Subcutaneous adipose tissue (tissue), 4 donors: Measurements from ENCODE around the gene MRPS14. TPM values are rescaled to one million over a fixed set of nuclear protein-coding genes. Genes with fewer than 3 reads are reported as not detected.

Experiments
- CTCF ChIP-seq: fragments of 450-650 bp; IDR thresholded peaks from one replicate; pipeline ENCODE4 v1.5.1; 2016; ENCODE audit warnings: low read depth, mild to moderate bottlenecking, control low read depth, antibody characterized with exemption, moderate library complexity
- total RNA-seq, 4 donors: library from RNA; depleted of rRNA; stranded (reverse); fragments of >200 nt; gene quantifications; one replicate each; pipeline ENCODE4 v1.1.0, GENCODE V29; 2016

Gene MRPS14
- total RNA-seq, 4 donors from 2014 or later = 16.2 to 32.9 (median 24.3) TPM

- no peak for TF ChIP-seq CTCF
Measured at GRCh38 chr1:174999936-175000696, 23.1 kb downstream of the MRPS14 start, which contains the start of gene CACYBP. Gene CACYBP (plus strand): TSS chr1:174999947. CDS start chr1:175000181, 234 bp downstream.

- no peak for TF ChIP-seq CTCF
Measured at GRCh38 chr1:174999216-174999935, 23.8 kb downstream of the MRPS14 start.

GRCh38 chr1:174998569-174999215, 24.5 kb downstream of the MRPS14 start:
- no peak for TF ChIP-seq CTCF

GRCh38 chr1:174997041-174997440, 26.2 kb downstream of the MRPS14 start:
- no peak for TF ChIP-seq CTCF

- no peak for TF ChIP-seq CTCF
Measured at GRCh38 chr1:174996476-174996875, 26.7 kb downstream of the MRPS14 start.

GRCh38 chr1:174995916-174996315, 27.3 kb downstream of the MRPS14 start:
- no peak for TF ChIP-seq CTCF

GRCh38 chr1:174995121-174995520, 28.1 kb downstream of the MRPS14 start:
- no peak for TF ChIP-seq CTCF
